NCI-H526 (cell line): Measurements from ENCODE around the gene PRAC1.

Experiments used
- DNase-seq, 2 experiments: peaks; one replicate each; lab custom pipeline; 2025; lab: John Stamatoyannopoulos, UW

The PRAC1 gene

DNA sequence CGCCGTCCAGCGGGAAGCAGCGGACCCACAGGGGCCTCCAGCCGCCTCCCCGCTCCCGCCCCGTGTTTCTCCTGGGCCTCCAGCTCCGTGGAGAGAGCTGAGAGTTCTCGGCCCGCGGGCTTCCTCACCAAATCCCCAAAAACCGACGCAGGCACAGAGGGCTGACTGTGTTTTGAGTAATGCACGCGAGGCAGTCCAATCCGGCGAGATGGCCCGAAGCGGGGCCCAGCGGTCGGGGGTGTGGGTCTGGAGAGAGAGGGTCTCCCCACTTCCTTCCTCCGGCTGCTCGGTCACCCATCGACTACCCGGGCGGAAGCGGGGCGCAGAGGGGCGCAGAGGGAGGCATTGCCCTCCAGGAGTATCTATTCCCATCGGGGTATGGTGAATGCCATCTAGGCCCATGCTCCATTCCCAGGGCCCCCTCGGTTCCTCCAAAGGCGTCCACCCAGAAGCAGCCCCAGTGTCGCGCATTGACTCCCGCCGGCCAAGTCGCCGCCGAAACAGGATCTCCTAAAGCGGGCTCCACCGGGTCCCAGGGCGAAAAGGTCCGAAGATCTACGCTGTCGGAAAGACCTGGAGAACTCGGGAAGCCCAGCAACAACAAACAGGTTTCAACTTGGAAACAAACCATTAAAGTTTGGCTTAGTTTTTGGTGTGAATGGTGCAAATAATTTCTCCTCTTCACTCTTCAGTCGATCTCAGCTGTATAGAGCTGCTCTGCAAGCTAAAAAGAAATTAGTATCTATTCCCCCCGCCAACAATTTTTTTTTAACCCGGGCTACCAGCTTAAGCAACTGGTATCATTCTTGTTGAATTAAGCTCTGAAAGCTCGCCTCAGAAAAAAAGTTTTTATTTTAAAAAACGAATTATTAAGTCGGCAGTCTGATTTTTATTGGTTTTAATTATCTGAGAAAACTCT is 25.4 kb upstream of the PRAC1 start:
- no peak for DNase-seq

DNA sequence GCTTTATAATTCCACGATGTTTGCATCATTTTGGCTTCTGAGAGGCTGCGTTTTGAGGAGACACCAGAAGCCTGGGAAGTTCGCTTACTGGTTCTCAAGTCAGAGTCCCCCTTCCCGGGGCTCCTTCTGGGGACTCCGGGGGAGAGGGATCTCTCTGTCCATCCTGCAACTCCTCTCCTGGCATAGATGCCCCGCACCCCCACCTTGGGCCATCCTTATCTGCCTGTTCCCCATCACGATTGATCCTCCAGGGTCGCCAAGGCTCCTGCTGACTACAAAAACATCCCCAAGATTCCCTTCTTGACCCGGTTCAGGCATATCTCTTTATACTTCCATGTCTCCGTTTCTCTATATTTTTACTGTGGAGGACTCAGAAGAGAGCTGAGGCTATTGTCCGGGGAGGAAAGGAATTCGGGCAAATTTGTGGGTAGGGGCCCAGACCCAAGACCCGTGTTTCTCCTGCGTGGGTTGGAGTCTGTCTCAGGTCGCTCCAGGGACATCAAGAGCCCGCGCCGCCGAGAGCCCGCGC is 24.7 kb upstream of the PRAC1 start:
- DNase-seq = no peak

DNA sequence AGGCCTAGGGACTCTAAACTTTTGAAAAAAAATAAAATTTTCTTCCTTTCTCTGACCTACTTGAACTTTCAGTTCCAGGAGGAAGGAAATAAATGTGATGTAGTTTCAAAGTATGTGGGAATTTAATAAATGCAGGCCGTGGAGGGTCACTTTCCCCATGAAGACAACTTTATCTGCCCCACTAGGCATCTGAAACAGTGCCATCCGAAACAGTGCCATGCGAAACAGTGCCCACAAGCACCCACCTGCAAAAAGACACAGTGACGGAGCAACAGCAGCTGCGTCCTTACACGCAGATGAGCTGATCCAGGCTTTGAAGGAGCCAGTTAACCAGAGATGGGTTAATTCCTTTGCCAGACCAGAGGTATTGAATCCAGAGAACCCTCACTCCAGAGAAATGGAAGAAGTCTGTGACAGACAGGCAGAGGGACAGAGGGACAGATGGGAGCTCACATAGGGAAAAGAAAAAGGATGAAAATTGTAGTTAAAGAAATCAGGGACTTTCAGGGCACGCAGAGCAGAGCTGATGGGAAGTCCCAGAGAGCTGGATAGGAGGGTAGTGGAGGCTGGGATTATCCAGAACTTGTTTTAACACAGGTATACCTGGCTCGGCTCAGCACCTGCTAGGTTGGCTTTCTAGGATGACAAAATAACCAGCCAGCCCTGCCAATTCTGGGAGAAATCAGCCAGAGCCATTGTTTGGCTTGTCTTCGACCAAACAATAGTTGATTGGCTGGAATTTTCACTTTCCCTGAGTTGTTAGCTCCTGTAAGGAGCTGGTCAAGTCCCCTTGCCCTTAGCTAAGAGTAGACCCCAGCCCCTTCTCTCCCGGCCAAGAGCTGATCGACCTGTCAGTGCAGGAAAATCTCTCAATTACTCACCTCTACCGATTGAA is 23.3 kb upstream of the PRAC1 start:
- DNase-seq = no peak

DNA sequence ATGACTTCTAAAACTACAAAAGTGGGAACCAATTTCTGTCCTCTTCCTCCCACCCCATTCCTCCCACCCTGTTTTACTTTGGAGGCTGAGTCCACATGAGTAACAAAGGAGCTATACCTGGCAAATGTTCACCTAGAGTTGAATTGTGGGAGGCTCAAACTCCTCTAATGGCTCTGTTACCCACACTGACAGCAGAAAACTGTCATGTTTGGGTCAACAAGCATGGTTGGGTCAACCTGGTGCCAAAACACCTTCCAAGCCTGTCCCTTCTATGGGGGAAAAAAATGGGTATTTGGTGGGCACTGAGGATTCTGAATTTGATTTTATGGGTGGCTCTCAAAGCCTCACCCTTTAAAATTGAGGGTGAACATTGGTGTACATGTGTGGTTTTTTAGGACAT is 18.2 kb upstream of the PRAC1 start:
- DNase-seq = no peak

DNA sequence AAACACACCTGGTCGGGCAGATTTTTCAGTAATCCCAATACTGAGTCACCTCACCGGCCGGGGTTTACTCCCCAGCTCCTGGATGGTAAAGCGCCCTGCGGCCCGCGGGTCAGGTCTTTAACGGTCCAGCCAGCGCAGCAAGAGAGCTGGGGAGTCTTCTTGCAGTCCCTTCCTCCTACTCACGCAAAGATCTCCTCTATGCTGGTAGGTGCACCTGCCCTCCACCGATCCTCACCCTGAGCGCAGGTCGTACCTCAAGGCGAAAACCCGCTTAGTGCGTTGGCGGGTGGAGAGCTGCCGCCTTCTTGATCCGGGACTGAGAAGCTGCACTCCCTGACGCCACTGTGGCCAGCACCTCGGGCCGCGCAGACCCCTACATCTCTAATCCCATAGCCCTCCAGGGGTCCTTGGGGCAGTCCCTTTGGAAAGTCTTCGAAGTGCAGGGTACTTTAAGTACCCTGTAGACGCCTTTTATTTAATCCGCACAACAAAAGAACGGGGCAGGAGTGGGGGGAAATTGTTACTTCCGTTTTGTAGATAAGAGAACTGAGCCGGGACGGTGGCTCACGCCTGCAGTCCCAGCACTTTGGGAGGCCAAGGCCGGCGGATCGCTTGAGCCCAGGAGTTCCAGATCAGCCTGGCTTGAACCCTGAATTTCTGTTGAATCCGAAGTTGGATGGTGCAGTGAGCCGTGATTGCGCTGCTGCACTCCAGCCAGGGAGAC is 16.6 kb upstream of the PRAC1 start:
- DNase-seq = no peak

DNA sequence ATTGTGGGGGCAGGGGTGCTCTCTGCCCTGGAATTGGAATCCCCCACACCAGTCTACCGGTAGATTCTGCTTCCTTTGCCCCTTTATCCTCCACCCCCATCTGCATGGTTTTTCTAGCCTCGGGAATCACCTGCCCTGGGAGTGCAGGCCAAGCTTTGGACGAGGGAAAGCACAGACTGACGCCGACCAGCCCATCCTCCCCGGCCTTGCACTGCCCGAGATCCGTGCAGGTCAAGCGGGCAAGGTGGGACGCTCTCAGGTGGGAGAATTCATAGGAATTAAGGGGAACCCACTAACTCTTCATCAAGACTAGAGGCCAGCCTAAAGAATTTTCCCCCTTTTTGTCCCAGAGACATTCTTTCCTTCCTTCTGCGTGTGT is 16.1 kb upstream of the PRAC1 start:
- DNase-seq = no peak

DNA sequence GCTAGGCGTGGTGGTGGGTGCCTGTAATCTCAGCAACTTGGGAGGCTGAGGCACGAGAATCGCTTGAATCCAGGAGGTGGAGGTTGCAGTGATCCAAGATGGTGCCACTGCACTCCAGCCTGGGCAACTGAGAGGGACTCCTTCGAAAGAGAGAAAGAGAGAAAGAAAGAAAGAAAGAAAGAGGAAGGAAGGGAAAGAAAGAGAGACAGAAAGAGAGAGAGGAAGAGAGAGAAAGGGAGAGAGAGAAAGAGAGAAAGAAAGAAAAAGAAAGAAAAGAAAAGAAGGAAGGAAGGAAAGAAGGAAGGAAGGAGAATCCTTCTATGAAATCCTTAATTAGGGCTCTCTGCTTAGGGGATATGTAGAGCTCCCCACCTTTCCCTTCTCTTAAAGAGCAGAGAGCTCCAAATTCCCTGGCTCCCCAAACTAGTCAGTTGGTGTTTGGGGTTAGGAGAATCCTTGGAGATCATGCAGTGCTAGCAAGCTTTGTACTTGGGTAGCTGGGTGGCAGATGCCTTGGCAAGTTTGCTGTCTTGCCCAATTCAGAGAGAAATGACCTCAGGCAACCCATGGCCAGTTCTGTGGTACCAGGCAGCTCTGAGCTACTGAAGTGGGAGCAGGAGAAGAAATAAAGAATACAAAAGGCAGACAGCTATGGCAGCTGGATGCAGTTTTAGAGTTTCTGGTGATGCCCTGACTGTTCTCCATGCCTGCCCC is 15.2 kb upstream of the PRAC1 start:
- DNase-seq = no peak

DNA sequence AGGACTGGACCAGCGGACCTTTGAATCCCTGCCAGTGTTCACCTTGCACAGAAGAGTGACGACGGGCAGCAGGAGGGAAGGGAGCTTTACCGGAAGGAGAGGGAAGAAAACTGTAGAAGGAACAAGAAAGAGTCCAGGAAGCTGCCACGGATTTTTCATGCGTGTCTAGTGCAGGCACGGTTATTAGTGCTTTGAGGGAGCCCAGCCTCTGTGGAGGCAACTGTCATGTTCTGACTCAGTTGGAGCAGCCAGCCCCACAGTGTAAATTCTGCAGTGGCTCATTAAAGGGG is 12.7 kb upstream of the PRAC1 start:
- DNase-seq = no peak

DNA sequence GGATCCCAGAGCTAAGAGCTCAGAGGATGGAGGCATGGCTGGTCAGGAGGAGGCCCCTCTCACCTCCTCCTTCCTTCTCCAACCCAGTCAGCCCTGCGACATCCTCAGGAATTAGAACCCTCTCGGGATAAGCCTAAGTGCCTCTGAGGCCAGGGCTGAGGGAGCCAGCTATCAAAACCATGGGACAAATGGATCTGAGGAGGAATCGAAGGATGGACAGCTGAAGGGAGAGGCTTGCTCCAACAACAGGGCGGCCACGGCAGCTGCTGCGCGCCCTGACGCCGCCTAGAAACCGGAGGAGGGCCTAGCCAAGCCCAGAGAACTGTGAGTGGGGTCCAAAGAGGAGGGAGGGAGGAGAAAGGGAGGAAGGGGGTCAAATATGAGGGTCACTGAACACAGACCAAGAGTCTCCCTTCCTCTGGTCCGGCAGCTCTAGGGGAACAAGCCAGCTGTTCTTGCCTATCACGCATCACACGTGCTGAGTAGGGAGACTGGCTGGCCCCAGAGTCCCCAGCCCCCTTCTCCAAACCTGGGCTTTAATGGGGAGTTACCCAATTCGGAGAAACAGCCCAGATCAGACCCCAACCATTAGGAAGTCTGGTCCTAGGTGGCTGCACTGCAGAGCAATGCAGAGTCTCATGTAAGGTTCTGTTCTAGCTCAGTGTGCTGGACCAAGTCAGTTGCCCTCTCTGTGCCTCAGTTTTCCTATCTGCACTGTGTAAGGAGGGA is 12.2 kb upstream of the PRAC1 start:
- no peak for DNase-seq

DNA sequence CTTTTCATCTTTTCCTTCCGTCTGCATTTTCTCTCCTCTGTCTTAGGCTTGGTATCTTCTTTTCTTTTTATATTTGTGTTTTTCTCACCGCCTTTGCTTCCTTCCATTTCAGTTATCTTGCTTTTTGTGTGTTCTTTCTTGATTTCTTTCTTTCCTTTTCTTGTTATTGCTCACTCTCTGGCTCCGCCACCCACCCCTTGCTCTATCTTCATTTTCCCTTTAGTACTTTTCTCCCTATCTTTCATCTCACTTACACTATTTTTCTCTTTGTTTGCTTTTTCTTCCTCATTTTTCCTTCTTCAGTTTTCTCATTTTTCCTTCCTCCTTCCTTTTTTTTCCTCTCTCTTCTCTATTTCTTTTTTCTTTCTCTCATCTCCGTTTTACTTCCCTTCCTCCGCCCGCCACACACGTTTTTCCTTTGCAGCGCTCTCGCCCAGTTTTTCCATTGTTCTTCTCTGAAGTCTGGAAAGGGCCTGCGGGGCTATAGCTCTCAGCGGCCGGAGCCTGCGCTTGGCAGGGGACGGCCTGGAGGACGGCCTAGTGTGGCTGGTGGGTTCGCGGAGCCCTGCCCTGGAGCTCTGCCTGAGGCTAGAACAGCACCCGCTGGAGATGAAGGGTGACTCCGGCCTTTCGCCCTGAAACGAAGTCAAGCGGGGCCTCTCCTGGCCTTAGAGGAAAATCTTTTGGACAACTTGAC is 11.5 kb upstream of the PRAC1 start:
- no peak for DNase-seq

DNA sequence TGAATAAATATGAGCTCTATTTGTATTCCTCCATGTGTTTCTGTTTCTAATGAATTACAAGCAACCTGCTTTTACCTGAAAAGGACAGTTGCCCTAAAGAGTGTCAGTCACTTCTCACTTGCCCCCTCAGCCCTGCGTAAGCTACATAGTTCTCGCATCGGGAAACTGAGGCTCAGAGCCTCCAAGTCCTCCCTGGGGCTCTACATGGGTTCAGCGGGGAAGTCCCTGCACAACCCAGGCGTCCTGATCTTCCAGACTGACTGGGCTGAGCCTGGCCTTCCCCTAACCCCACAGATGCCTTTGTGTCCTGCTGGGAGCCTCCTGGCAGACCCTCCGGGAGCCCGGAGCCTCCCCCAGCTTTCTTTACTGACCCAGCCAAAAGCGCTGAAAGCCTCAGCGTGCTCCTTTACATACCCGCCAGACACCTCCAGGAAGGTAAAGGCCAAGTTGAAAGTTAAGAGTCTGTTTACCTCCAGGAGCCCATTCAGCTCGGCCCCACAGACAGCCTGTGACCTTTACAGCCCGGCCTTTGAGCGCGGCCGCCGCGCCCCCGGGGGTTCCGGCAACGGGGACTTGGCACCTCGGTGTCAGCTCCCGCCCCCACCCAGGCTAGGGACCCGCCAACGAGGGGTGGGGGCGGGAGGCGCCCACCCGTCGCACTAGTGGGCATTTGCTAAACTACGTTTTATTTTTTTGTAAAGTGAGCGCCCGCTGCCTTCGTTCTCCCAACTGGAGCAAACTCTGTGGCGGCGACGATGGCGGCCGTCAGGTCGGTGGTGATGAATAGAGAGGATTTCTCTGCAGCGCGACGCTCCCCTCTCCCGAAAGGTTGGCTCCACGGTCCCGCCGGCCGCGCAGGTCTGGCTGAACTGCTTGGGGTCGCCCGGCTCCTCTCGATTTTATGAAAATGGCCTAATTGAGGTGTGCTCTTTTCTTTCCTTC is 10.6 kb upstream of the PRAC1 start:
- no peak for DNase-seq

DNA sequence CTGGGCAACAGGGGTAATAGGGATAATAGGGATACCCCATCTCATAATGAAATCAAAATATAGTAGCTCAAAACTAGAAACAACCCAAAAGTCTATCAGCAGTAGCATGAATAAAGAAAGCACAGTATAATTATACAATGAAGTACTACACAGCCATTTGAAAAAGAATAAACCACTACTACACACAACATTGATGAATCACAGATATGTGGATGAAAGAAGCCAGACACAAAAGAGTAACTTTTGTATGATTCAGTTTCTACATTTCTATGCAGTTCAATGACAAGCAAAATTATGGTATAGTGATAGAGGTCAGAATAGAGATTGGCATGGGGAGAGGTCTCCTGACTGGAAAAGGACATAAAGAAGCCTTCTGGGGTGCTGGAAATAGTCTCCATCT is 9.0 kb upstream of the PRAC1 start:
- DNase-seq = no peak

DNA sequence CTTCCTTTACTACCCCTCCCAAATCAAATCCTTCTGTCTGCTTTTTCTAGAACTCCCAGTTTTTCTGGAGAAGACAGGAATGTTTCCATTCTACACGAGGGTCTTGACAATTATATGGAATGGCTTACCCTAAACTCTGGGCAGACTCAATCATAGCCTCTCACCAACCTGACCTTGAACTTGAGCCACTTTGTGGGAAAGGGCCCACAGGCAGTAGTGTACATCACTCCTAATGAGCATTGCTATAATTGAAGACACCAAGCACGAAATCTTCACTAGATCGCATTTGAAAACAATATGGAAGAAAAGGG is 7.9 kb upstream of the PRAC1 start:
- DNase-seq = no peak

DNA sequence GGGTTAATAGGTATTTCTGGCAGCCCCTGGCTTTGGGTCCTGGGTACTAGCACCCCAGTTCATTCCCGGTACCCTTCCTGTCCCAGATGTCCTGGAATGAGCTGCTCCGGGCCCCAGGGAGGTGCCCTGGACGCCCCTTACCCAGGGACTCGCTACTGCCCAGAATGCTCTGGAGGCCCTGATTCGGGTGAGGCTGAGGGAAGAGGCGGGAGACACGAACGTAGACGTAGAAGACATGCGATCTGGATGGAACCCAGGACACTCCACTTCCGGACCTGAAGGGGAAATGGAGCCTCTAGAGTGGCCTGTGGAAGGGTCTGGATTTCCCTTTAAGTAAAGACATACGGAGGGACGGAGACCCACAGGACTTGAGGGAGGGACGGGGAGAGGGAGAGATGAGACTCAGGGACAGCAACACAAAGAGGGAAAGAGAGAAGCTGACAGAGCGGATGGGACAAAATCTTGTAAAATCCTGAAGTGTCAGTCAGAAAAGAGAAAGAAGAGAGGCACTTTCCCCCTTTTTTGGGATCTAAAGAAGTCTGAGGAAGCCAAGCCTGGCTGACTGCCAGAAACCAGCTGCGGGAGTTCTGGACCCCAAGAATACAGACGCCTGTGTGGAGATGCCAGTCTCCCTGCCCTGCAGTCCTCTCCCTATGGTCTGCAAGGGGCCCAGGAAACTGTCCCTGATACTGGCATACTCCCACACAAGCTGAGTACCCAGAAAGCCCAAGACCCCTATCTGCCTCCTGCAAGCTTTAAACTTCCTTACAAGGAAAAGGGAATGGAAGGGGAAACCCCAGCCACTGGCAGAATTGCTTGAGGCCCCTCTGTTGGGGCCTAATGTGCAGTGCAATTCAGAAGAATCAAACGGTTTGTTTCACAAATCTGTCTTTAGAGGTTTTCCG is 7.3 kb upstream of the PRAC1 start:
- DNase-seq = no peak

DNA sequence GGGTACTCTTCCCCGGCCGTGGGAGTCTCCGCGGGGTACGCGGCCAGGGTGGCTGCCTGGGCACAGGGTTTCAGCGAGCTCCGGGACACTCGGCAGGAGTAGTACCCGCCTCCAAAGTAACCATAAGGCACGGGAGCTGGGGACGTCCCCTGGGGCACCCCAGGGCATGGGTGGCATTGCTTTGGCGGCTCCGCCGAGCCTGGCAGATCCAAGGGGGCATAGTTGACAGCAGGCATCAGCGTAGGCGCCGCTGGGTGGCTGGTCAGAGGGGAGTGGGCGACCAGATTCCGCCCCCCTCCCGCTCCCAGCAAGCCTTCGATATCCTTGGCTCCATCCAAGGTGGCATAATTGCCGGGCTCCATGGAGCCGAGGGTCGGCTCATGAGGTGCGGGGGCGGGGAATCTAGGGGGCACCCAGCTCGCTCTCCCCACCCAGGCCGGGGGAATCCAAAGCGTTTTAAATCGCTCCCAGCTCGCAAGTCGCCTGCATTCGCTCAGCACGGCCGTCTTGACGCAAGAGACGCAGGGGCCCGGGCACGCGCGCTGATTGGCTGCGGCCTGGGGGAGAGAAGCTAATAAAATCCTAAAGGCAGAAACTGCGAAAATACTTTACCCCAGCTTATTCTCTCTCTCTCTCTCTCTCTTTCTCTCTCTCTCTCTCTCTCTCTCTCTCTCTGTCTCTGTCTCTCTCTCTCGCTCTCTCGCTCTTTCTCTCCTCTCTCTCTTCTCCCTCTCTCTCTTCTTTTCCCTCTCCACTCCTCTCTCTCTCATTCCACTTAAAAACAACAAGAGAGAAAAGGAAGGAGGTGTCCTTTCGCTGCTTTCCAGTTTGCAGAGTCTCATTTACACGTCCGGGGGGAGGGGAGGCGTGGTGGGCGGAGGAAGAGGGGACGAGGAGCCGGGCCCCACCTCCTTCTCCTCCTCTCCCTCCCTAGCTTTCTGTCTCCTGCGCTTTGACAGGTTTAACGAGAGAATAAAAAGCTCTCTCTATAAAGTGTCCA is 6.2 kb upstream of the PRAC1 start, which contains the start of gene HOXB13:
TSS of gene HOXB13 (minus strand) at position 519 of the 1,000 bp plus-strand sequence. CDS start at position 362, 157 bp downstream.
- DNase-seq = peak in 1 of 2 experiments; percentile 68

DNA sequence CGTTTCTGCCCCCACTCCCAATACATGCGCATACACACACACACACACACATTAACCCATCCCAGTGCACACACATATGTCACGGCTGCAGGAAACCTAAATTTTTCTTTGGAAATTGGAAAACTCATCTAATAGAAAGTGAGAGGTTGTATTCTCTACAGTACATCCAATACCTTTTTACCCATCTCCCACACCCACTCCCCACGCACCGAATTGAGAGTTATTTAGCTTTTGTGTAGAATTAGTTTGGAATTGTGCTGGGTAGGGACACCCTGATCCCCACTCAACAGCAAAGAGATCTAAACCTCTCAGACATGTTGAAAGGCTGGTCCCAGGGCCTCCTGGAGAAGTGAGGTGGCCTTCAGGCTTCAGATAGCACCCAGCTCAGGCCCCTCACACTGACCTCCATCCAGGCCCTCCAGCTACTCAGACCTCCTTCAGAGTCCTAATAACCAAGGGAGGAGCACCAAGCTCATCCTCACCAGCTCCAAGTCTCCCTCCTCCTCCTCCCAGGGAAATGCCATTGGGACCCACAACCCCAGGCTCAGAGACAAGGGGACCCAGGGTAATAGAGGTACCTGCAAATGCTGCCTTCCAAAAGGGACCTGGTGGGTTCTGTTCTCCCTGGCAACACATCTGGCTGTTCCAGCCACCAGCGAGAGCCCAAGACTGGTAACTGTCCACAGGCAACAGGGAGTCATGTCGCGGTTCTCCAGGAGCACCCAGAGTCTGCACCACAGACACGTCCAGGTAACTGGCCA is 5.3 kb upstream of the PRAC1 start:
- DNase-seq = no peak
